ENCODE measurements around the gene SCN9A.
A peak's percentile ranks its signal among the peaks of the same experiment; 100 is the strongest.
"Not testable (repeated sequence)": the region's sequence is repeated elsewhere in the genome, so short reads cannot be mapped to it uniquely, and the experiment has no call there.

The SCN9A gene

DNA sequence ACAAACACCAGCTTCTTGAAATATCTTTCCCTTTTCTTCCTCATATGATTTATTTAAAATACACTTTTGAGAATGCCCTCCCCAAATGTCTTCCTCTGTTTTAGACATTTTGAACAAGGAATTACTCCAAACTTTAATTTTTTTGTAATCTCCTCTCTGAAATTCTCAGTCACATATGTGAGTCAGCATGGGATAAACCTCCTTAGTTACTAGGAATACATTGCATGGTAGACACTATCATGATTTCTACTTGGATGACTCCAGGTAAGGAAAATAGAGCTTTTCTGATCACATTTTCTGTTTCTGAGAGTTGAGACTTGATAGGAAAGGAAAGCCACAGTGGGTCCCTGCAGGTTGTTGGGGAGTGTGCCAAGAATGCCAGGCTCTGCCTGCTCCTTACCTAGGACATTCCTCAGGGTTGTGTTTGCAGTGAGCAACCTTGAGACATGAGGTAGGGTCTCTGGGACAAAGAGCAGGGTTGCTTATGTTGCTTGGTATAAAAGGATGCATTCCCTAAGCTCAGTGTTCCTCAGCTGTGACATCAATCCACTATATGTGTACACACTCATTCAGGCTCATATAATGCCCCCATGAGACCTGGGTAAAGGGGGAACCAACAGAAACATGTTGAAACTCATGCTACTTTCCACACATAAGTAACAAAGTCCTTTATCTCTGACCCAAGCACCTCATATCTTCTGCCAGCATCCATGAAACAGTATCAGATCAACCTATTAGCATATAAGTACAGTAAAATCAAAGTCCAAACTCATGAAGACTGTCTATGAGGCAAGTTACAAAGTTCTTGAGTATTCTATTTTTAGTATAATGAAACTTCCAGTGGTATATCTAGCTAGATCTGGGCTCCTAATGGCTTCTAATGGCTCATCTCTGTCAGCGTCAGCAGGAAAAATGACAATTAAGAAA lies 135.1 kb downstream of the SCN9A start:
- DNase-seq (ENCODE audit: low spot score), result no peak

DNA sequence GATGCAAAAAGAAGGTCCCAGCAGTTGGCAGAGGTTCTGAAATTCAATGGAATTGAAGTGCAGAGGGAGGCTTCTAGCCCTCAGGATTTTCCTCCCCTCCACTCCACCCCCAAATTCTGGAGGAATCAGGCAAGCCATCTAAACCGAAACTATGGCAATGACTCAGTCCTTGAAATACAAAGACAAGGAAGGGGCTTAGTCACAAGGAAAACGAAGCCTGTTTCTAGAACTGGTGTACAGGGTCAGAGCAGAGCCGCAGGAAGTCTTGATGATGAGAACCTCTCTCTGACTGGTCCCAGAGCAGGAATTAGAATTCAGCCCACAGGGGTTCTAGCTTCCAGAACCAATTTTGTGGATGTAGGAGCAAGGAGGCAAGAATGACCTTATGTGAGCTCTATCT lies 136.2 kb downstream of the SCN9A start:
- no peak for DNase-seq (ENCODE audit: low spot score)

GRCh38 chr2:166238176-166238575 lies 137.6 kb downstream of the SCN9A start:
- no peak for DNase-seq (ENCODE audit: low spot score)

- DNase-seq (ENCODE audit: low spot score), result peak; percentile 1
Measured at GRCh38 chr2:166234112-166234846, 141.5 kb downstream of the SCN9A start.

DNA sequence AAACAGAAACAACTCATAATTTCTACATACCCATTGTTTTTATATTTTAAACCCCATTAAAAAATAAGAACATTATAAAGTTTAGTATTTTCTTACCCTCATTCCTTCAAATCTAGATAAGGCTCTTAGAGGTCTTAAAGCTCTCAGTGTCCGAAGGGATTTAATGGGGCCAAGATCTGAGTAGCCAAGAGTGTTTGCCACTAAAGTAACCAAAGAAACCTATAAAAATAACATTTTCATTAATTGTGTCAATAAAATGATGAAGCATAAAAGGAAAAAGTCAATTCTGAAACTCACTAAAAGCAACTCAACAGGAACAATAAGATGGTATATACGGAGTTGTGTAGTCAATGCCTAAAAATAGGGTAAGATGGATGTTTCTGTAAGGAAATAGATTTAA lies 142.5 kb downstream of the SCN9A start:
- no peak for DNase-seq (ENCODE audit: low spot score)

GRCh38 chr2:166230724-166231070 lies 145.0 kb downstream of the SCN9A start:
- no peak for DNase-seq (ENCODE audit: low spot score)

DNA sequence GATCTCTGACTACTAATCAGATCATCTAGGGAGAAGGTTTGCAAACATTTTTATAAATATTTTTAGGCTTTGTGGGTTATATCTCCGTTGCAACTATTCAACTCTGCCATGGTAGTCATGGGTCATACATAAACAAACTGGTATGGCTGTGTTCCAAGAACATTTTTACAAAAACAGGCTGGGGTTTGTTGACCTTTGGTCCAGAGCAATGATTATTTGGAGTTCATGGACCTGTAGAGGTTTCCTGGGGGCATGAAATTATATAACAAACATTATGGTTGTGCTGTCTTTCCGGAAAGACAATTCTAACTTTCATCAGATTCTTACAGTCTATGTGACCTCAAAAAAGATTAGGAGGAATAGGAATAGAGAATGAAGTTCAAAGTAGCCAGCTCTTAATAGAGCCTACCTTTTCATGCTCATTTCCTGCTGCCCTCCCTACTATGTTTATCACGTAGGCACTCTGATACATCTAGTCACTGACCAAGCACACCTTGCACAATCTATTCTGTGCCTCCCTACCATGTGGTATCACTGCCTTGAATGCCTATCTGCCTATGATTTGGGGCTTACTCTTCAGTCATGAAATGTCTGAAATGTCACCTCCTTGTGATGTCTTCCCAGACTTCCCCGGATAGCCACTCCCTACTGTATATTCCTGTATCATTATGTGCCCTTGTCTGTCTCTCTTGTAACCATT lies 145.6 kb downstream of the SCN9A start:
- DNase-seq (ENCODE audit: low spot score), result no peak

DNA sequence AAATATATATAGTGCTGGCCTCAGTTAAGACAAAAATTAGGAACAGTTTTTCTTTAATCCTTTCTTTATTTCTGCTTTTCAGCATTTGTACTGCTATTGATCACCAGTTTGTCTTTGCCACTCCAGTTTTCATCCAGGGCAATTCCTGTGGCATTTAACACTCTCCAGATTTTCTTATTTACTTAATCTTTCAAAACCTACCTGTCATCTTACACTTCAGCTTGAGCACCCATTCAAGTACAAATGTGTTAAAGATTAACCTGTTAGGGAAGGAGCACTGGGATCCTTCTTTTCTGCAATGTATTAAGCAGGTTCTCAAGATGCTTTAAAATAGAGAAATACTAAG lies 146.1 kb downstream of the SCN9A start:
- no peak for DNase-seq (ENCODE audit: low spot score)

DNA sequence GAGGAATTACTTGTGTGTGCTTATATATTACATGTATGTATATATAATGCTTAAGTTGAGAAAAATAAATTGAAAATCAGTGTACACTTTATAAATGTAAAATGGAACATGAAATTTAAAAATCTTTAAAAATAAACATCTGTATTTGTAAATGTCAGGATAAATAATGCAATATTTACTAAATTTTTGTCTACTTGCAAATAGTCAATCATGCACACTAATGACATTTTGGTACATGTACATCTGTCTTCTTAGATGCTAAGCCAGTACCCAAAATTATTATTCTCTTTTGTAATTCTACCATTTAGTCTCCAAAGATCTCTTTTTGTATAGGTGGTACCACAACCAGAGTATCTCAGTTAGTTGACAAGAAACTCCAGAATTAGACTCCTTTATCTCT lies 151.5 kb downstream of the SCN9A start:
- no peak for DNase-seq (ENCODE audit: low spot score)

- no peak for DNase-seq (ENCODE audit: low spot score)
Measured at GRCh38 chr2:166223298-166223697, 152.4 kb downstream of the SCN9A start.

DNA sequence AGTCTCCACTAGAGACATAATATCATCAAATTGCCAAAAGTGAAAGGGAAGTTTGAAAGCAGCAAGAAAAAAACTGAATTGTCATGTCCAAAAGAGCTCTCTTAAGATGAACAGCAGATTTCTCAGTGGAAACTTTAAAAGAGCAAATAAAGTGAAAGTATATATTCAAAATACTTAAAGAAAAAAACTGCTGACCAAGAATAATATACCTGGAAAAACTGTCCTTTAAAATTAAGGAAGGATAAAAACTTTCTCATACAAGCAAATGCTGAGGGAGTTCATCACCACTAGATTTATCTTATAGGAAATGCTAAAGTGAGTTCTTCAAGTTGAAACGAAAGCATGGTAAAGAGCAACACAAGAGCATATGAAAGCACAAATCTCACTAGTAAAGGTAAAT lies 164.7 kb downstream of the SCN9A start:
- DNase-seq (ENCODE audit: low spot score), result no peak

- not testable (repeated sequence) for DNase-seq (ENCODE audit: low spot score)
Measured at GRCh38 chr2:166209944-166210343, 165.8 kb downstream of the SCN9A start.

DNA sequence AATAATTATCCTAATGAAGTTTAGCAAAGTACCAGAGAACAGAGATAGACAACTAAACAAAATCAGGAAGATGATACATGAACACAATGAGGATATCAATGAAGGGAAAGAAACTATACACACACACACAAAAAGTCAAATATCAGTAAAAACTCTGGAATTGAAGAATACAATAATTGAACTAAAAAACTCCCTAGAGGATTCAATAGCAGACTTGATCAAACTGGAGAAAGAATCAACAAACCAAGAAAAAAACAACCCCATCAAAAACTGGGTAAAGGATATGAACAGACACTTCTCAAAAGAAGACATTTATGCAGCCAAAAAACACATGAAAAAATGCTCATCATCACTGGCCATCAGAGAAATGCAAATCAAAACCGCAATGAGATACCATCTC lies 166.4 kb downstream of the SCN9A start:
- not testable (repeated sequence) for DNase-seq (ENCODE audit: low spot score)

DNA sequence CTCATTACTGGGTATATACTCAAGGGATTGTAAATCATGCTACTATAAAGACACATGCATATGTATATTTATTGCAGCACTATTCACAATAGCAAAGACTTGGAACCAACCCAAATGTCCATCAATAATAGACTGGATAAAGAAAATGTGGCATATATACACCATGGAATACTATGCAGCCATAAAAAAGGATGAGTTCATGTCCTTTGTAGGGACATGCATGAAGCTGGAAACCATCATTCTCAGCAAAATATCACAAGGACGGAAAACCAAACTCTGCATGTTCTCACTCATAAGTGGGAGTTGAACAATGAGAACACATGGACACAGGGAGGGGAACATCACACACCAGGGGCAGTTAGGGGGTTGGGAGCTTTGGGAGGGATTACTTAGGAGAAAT lies 169.6 kb downstream of the SCN9A start:
- not testable (repeated sequence) for DNase-seq (ENCODE audit: low spot score)

GRCh38 chr2:166202778-166203177 lies 173.0 kb downstream of the SCN9A start:
- no peak for DNase-seq (ENCODE audit: low spot score)

DNA sequence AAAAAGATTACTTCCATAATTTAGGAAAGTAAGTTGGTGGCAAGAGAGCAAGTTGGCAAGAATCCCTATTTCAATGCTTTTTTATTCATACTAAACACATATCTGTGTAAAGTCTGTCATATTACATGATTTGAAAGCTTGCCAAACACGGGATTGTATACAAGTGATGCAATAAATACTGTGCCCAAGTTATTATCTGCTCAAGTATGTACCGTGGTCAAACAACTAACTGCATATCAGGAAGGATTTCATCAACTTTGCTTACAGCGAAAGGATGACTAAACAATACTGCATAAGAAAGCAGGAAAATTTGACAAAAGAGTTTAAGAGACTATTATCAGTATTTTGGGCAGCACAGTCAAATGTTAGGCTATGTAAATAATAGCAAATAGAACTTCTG lies 178.3 kb downstream of the SCN9A start:
- DNase-seq (ENCODE audit: low spot score), result no peak

GRCh38 chr2:166193407-166193806 lies 182.3 kb downstream of the SCN9A start:
- no peak for DNase-seq (ENCODE audit: low spot score)

DNA sequence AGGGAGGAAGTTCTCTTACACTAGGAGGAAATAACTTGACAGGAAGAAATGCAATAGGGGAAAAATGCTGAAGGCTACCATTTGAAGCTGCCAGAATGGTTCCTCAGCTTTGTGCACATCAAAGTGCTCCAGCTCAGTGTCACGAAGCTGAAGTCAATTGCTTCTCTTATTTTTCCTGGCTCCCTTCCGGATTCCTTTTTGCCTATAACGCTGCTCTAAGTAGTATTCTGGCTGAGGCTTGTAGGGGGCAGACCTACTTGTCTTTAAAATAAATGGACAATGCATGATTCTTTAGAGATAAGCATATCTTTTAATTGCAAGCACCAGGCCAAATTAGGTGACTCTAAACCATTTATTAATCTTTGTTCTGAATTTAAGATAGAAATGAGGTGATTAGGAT lies 187.7 kb downstream of the SCN9A start:
- DNase-seq (ENCODE audit: low spot score), result no peak

- DNase-seq (ENCODE audit: low spot score), result no peak
Measured at GRCh38 chr2:166184789-166185188, 191.0 kb downstream of the SCN9A start.

DNA sequence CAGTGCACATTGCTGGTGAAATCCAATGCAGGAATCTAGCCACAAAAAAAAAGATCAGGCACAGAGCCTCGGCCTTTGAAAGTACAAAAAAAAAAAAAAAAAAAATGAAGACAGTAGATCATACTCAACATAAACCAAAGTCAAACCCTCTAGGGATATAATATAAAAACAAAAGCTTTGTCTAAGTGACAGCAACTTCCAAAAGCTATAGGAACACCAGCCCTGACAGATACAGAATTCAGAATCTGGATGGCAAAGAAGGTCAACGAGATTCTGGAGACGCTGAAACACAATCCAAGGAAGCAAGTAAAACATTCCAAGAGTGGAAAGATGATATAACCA lies 194.0 kb downstream of the SCN9A start:
- no peak for DNase-seq (ENCODE audit: low spot score)

DNA sequence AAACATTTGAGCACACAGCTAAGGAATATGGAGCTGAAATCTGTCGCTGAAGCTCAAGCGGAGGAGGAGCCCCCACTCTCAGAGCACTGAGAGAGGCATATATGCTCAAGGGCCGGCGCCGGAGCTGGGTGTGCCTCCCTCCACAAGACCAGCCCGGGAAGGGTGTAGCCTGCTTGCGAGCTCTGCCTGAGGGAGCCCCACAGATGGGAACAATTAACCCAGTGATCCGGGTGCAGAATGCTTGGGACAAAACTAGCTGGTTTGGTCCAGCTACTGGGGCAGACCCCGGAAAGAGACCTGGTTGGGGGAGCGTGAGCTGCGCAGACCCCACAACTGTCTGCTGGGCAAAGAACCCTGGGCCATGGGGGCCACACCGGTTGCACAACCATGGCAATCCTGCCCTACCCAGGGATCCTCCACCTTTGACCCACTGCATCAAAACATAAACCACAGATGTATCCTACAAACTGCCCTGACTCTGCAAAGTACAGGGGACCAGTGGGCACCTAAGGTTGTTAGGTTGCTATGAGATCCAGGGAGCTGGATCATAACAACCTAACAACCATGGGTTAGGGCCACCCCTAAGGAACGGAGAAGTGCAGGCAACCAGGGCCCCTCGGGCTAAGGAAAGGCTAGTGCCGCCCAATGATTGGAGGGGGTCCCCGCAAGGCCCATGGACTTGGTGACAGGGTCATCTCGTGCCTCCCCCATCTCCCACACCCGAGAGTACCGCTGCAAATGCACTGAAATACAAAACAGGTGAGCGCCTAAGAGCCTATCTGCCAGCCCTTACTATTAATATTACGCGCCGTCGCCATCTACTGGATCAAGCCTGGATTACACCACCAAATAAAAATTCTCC lies 194.6 kb downstream of the SCN9A start:
- DNase-seq (ENCODE audit: low spot score), result peak; percentile 30

GRCh38 chr2:166179201-166179600 lies 196.5 kb downstream of the SCN9A start:
- no peak for DNase-seq (ENCODE audit: low spot score)
